Peyer's patch (tissue), 4 donors: Measurements from ENCODE around the gene IFNL4. TPM values are rescaled to one million over a fixed set of nuclear protein-coding genes. Genes with fewer than 3 reads are reported as not detected.

Source experiments
- DNase-seq, 3 donors: peaks; one replicate each; pipeline ENCODE4 v3.0.0-alpha.2; 2017 to 2019
- H3K27ac ChIP-seq, 4 donors: fragments of 200-600 bp; sonication (generic); one replicate each; pipeline ENCODE4 v1.5.1; 2016 to 2019
- H3K27me3 ChIP-seq, 2 donors: fragments of 200-600 bp; sonication (generic); one replicate each; pipeline ENCODE4 v1.5.1; 2019
- H3K36me3 ChIP-seq, 3 donors: fragments of 200-600 bp; sonication (generic); one replicate each; pipeline ENCODE4 v1.5.1; 2016 to 2019
- H3K4me1 ChIP-seq, 4 donors: fragments of 200-600 bp; sonication (generic); one replicate each; pipeline ENCODE4 v1.5.1; 2016 to 2019
- H3K4me3 ChIP-seq, 4 donors: fragments of 200-600 bp; sonication (generic); 1 replicate in 3 of 4; 2 replicates in 1 of 4; pipeline ENCODE4 v1.5.1; 2016 to 2019; ENCODE audit warnings: mild to moderate bottlenecking in 1 of 4
- H3K9me3 ChIP-seq, 4 donors: fragments of 200-600 bp; sonication (generic); one replicate each; pipeline ENCODE4 v1.5.1; 2016 to 2019; ENCODE audit warnings: mild to moderate bottlenecking in 1 of 4
- CTCF ChIP-seq, 6 experiments: fragments of 450-650 bp in 4 of 6; fragments of 200-600 bp in 2 of 6; sonication (generic) in 1 of 6; IDR thresholded peaks; one replicate each; pipeline ENCODE4 v1.5.1; 2017 to 2019; ENCODE audit warnings: antibody characterized with exemption in 6 of 6, mild to moderate bottlenecking in 3 of 6, moderate library complexity in 1 of 6
- POLR2A ChIP-seq, 2 donors: fragments of 450-650 bp; IDR thresholded peaks; one replicate each; pipeline ENCODE4 v1.5.1; 2017; ENCODE audit warnings: antibody characterized with exemption in 2 of 2, mild to moderate bottlenecking in 2 of 2, moderate library complexity in 2 of 2
- total RNA-seq, 4 donors: library from RNA; depleted of rRNA; stranded (reverse); fragments of >200 nt; gene quantifications; one replicate each; pipeline ENCODE4 v1.1.0, GENCODE V29; 2016

The IFNL4 gene
- total RNA-seq, 4 donors from 2014 or later, result not detected

- H3K9me3 ChIP-seq, result no peaks in the 10 kb centered on the region
- no peak for DNase-seq
- no peak overlapping the region for H3K27ac ChIP-seq
- H3K36me3 ChIP-seq, result no peaks in the 10 kb centered on the region
- peaks cover 0 to 16% of the 10 kb centered on the region in 2 donors for H3K27me3 ChIP-seq
- TF ChIP-seq POLR2A (IDR thresholded peaks at IDR 0.05), result no peak
- H3K4me1 ChIP-seq, result no peaks in the 10 kb centered on the region
- no peak overlapping the region for H3K4me3 ChIP-seq
Measured at GRCh38 chr19:39207293-39207836, 41.3 kb downstream of the IFNL4 start.

DNA sequence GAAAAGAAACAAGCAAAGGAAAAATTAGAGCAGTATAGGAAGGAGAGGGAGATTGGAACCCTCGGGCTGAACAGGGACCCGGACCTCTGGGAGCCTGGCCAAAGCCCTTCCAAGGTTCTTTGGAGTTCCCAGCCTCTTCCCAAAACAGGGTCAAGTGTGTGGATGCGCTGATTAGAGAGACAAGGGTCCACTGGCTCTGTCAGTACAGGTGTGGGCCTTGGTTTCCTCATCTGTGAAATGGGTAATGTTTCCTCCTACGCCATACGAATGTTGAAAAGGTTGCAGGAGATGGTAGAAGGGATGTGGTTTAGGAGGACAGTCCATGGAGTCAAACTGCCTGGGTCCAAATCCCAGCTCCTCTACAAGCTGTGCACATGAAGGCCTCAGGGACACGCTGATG, 42.5 kb downstream of the IFNL4 start:
- no peak overlapping the region for H3K27ac ChIP-seq

DNA sequence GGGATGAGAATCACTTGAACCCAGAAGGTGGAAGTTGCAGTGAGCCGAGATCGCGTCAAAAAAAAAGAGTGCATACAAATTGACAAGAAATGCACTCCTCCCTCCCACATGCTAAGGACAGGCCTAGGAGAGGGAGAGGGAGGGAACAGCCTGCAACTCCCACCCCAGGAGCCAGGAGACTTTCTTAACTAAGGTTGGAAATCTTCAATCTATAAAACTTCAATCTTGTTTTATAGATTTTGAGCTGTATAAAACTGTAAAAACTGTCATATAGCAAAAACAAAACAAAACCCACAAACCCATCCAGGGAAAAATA, 43.2 kb downstream of the IFNL4 start:
- Histone ChIP-seq H3K27me3 (peaks cover 0 to 17% of the 10 kb centered on the region in 2 donors), H3K4me3 (no peak overlapping the region), H3K27ac (no peak overlapping the region), H3K36me3 (no peaks in the 10 kb centered on the region), H3K9me3 (no peaks in the 10 kb centered on the region), H3K4me1 (no peaks in the 10 kb centered on the region)
- TF ChIP-seq CTCF (IDR thresholded peaks at IDR 0.05) (no peak), POLR2A (IDR thresholded peaks at IDR 0.05) (no peak)
- no peak for DNase-seq

More for the DNA sequence above, 42.5 kb downstream of the IFNL4 start:
- H3K4me3 ChIP-seq, result no peak overlapping the region
- peaks cover 0 to 17% of the 10 kb centered on the region in 2 donors for H3K27me3 ChIP-seq
- TF ChIP-seq CTCF (IDR thresholded peaks at IDR 0.05) (no peak), POLR2A (IDR thresholded peaks at IDR 0.05) (no peak)
- H3K36me3 ChIP-seq, result no peaks in the 10 kb centered on the region
- no peak for DNase-seq
- H3K4me1 ChIP-seq, result no peaks in the 10 kb centered on the region
- H3K9me3 ChIP-seq, result no peaks in the 10 kb centered on the region

- TF ChIP-seq CTCF (IDR thresholded peaks at IDR 0.05), result no peak
- no peak for TF ChIP-seq POLR2A (IDR thresholded peaks at IDR 0.05)
- no peaks in the 10 kb centered on the region for H3K4me1 ChIP-seq
- H3K4me3 ChIP-seq, result no peak within 1 kb of the TSS
- H3K36me3 ChIP-seq, result no peaks in the 10 kb centered on the region
- H3K27ac ChIP-seq, result no peak within 1 kb of the TSS
- H3K9me3 ChIP-seq, result no peaks in the 10 kb centered on the region
- peaks cover 0 to 22% of the 10 kb centered on the region in 2 donors for H3K27me3 ChIP-seq
- DNase-seq, result no peak
Measured at GRCh38 chr19:39203372-39204341, 45.0 kb downstream of the IFNL4 start, which contains the start of gene SYCN. Gene SYCN (minus strand): TSS chr19:39204263. CDS start chr19:39204254, 9 bp downstream.

GRCh38 chr19:39202998-39203355, 45.7 kb downstream of the IFNL4 start:
- no peak overlapping the region for H3K4me3 ChIP-seq
- no peaks in the 10 kb centered on the region for H3K4me1 ChIP-seq
- DNase-seq, result no peak
- TF ChIP-seq CTCF (IDR thresholded peaks at IDR 0.05), result no peak
- TF ChIP-seq POLR2A (IDR thresholded peaks at IDR 0.05), result no peak
- H3K27ac ChIP-seq, result no peak overlapping the region
- peaks cover 0 to 23% of the 10 kb centered on the region in 2 donors for H3K27me3 ChIP-seq
- no peaks in the 10 kb centered on the region for H3K36me3 ChIP-seq
- no peaks in the 10 kb centered on the region for H3K9me3 ChIP-seq

- H3K4me3 ChIP-seq, result no peak overlapping the region
- H3K36me3 ChIP-seq, result no peaks in the 10 kb centered on the region
- H3K4me1 ChIP-seq, result peaks cover 0 to 13% (median 0%) of the 10 kb centered on the region in 4 donors
- H3K27ac ChIP-seq, result no peak overlapping the region
- H3K9me3 ChIP-seq, result no peaks in the 10 kb centered on the region
- TF ChIP-seq CTCF (IDR thresholded peaks at IDR 0.05) (no peak), POLR2A (IDR thresholded peaks at IDR 0.05) (no peak)
- no peak for DNase-seq
- H3K27me3 ChIP-seq, result peaks cover 0 to 42% of the 10 kb centered on the region in 2 donors
Measured at GRCh38 chr19:39200803-39201115, 47.9 kb downstream of the IFNL4 start.
